Osteocyte (in vitro differentiated cells): ENCODE results near the gene MROH2A. TPM values are rescaled to one million over a fixed set of nuclear protein-coding genes. Genes with fewer than 3 reads are reported as not detected.

Experiments used
- DNase-seq: peaks from one replicate; pipeline ENCODE4 v3.0.0; 2021; ENCODE audit warnings: mixed read lengths; ENCODE audit not compliant: unreplicated experiment; ENCODE audit errors: extremely low spot score
- H3K27ac Mint-ChIP-seq: one replicate; pipeline ENCODE4 v1.8.0; 2021; ENCODE audit warnings: mild to moderate bottlenecking, mixed read lengths; ENCODE audit not compliant: unreplicated experiment
- H3K27me3 Mint-ChIP-seq: one replicate; pipeline ENCODE4 v1.8.0; 2021; ENCODE audit warnings: mixed read lengths; ENCODE audit not compliant: unreplicated experiment
- H3K36me3 Mint-ChIP-seq: one replicate; pipeline ENCODE4 v1.8.0; 2021; ENCODE audit warnings: mixed read lengths; ENCODE audit not compliant: unreplicated experiment
- H3K4me1 Mint-ChIP-seq: one replicate; pipeline ENCODE4 v1.8.0; 2021; ENCODE audit warnings: mixed read lengths; ENCODE audit not compliant: unreplicated experiment
- H3K4me3 Mint-ChIP-seq: one replicate; pipeline ENCODE4 v1.8.0; 2021; ENCODE audit warnings: mild to moderate bottlenecking, moderate library complexity, mixed read lengths; ENCODE audit not compliant: unreplicated experiment
- H3K9me3 Mint-ChIP-seq: one replicate; pipeline ENCODE4 v1.8.0; 2021; ENCODE audit warnings: mixed read lengths; ENCODE audit not compliant: unreplicated experiment
- CTCF ChIP-seq: fragments of 200-600 bp; sonication (generic); IDR thresholded peaks from 2 replicates; pipeline ENCODE4 v1.5.0; 2021; ENCODE audit warnings: antibody characterized with exemption, mild to moderate bottlenecking, moderate library complexity
- total RNA-seq: library from RNA; stranded (reverse); gene quantifications from 2 replicates; pipeline ENCODE4 v1.2.1, GENCODE V29; 2021

The MROH2A gene
- total RNA-seq, 1 donor from 2014 or later = not detected

- peak; percentile 36 for DNase-seq
- TF ChIP-seq CTCF = no peak
- H3K27ac Mint-ChIP-seq = no peak overlapping the region
- H3K4me3 Mint-ChIP-seq = no peak overlapping the region
- H3K36me3 Mint-ChIP-seq = peaks cover 14% of the 10 kb centered on the region
- H3K27me3 Mint-ChIP-seq = no peaks in the 10 kb centered on the region
- H3K9me3 Mint-ChIP-seq = no peaks in the 10 kb centered on the region
- H3K4me1 Mint-ChIP-seq = peaks cover 9% of the 10 kb centered on the region
Observed at GRCh38 chr2:233844064-233844807, 66.1 kb downstream of the MROH2A start.

GRCh38 chr2:233844836-233845235 lies 66.7 kb downstream of the MROH2A start:
- DNase-seq = peak; percentile 40
- no peak for TF ChIP-seq CTCF
- Mint-ChIP-seq H3K9me3 (no peaks in the 10 kb centered on the region), H3K4me1 (peaks cover 9% of the 10 kb centered on the region), H3K27ac (no peak overlapping the region), H3K4me3 (no peak overlapping the region), H3K27me3 (no peaks in the 10 kb centered on the region), H3K36me3 (peaks cover 14% of the 10 kb centered on the region)

- TF ChIP-seq CTCF = no peak
- no peak overlapping the region for H3K4me3 Mint-ChIP-seq
- DNase-seq = no peak
- no peaks in the 10 kb centered on the region for H3K27me3 Mint-ChIP-seq
- H3K9me3 Mint-ChIP-seq = no peaks in the 10 kb centered on the region
- H3K27ac Mint-ChIP-seq = no peak overlapping the region
- H3K36me3 Mint-ChIP-seq = peaks cover 14% of the 10 kb centered on the region
- peaks cover 6% of the 10 kb centered on the region for H3K4me1 Mint-ChIP-seq
Observed at GRCh38 chr2:233845301-233846060, 67.4 kb downstream of the MROH2A start.

- no peak overlapping the region for H3K27ac Mint-ChIP-seq
- H3K27me3 Mint-ChIP-seq = no peaks in the 10 kb centered on the region
- no peak for TF ChIP-seq CTCF
- peaks cover 12% of the 10 kb centered on the region for H3K36me3 Mint-ChIP-seq
- peaks cover 7% of the 10 kb centered on the region for H3K4me1 Mint-ChIP-seq
- DNase-seq = peak; percentile 63
- no peak overlapping the region for H3K4me3 Mint-ChIP-seq
- H3K9me3 Mint-ChIP-seq = no peaks in the 10 kb centered on the region
Observed at GRCh38 chr2:233846387-233847247, 68.5 kb downstream of the MROH2A start.
